A673 (cell line): ENCODE results near the gene LRRC42.

ENCODE experiments used
- EZH2 ChIP-seq: fragments of 200-600 bp; sonication (generic); IDR thresholded peaks from 2 replicates; pipeline ENCODE4 v1.6.1; 2017; ENCODE audit warnings: borderline replicate concordance, low read depth, mild to moderate bottlenecking, mixed read lengths, antibody characterized with exemption, low read length; ENCODE audit not compliant: poor library complexity, severe bottlenecking
- TF ChIP-seq, protein P1 (sequence below): fragments of 300-800, 200-600 bp; sonication (generic); conservative IDR thresholded peaks from 2 replicates; pipeline ENCODE4 v1.5.1; 2017; ENCODE audit warnings: low read depth, mild to moderate bottlenecking, antibody characterized with exemption, low read length, moderate library complexity, mixed read lengths

DNA sequence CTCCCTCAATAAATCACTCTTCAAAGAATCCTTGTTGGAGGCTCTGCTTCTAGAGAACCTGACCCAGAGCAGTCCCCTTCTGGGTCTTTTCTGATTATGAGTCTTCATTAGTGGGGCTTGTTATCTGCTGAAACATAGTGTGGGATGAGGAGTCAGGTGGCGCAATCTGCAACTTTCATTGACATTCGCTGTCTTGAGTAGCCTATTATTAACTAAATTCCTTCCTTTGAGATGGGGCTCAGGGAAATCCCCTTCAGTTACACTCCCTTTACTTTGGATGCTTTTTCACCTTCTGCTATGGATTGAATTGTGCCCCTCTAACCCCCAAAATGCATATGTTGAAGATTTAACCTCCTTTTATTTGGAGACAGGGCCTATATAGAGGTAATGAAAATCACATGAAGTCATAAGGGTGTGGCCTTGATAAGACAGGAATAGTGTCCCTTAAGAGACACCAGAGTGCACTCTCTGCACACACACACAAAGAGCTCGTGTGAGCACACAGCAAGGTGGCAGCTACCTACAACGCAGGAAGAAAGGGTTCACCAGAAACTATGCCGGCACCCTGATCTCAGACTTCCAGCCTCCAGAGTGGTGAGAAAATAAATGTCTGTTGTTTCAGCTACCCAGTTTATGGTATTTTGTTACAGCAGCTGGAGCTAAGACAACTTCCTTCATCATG lies 32.7 kb upstream of the LRRC42 start:
- TF ChIP-seq, protein P1, sequence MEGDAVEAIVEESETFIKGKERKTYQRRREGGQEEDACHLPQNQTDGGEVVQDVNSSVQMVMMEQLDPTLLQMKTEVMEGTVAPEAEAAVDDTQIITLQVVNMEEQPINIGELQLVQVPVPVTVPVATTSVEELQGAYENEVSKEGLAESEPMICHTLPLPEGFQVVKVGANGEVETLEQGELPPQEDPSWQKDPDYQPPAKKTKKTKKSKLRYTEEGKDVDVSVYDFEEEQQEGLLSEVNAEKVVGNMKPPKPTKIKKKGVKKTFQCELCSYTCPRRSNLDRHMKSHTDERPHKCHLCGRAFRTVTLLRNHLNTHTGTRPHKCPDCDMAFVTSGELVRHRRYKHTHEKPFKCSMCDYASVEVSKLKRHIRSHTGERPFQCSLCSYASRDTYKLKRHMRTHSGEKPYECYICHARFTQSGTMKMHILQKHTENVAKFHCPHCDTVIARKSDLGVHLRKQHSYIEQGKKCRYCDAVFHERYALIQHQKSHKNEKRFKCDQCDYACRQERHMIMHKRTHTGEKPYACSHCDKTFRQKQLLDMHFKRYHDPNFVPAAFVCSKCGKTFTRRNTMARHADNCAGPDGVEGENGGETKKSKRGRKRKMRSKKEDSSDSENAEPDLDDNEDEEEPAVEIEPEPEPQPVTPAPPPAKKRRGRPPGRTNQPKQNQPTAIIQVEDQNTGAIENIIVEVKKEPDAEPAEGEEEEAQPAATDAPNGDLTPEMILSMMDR, result no peak
- no peak for TF ChIP-seq EZH2
